ENCODE data around the gene ELOVL6. TPM values are rescaled to one million over a fixed set of nuclear protein-coding genes. Genes with fewer than 3 reads are reported as not detected.
A peak's percentile ranks its signal among the peaks of the same experiment; 100 is the strongest.

ELOVL6 gene
- polyA plus RNA-seq, 2 donors, result 17.3 to 17.7 TPM

DNA sequence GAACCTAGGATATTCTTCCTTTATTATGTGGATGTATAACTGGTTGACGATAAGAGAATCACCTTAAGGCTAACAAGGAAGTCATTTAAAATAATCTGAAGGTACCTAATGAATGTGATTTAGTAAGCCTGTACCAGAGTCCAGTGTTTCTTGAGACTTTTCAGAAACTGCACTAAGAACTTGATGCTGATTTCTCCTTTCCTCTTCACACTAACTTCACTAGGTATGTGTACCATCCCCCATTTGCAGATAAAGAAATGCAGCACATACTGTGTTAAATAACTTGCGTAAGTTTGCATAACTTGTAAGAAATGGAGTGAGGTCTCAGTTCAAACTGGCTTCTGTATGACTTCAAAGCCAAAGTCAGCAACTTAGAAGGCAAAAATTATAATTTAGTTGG is 63.3 kb downstream of the ELOVL6 start:
- H3K4me1 ChIP-seq (ENCODE audit: control insufficient read depth in 2 of 2, insufficient read depth in 2 of 2, low read length in 1 of 2), result no peaks in the 10 kb centered on the region
- 84 to 94% methylated on average over 2 of the region's 2 CpGs for WGBS, 2 donors
- no peaks in the 10 kb centered on the region for H3K27me3 ChIP-seq (ENCODE audit: control insufficient read depth in 1 of 2, insufficient read depth in 2 of 2, low read length in 2 of 2)

DNA sequence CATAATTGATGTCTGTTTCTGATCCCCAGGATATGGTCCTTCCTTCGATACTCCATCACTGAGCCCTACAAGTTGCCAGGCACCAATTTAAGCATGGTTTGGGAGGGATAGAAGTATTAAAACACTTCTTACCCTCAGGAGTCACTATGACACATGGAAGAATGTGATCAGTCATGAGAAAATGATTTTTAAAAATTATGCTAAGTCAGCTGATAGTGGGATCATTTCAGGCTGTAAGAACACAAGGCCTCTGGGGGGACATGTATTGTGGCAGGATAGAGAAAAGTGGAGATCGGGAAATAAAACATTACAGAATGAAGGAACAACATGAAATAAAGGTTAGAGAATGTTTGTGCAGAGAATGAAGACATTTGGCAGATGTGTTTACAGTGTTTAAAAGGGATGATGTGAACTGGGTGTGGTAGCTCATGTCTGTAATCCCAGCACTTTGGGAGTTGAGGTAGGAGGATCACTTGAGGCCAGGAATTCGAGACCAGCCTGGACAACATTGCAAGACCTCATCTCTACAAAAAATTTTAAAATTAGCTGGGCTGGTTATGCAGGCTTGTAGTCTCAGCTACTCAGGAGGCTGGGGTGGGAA is 64.0 kb downstream of the ELOVL6 start:
- Histone ChIP-seq H3K27ac (ENCODE audit: low read depth in 2 of 2, low read length in 1 of 2) (no peak overlapping the region), H3K9me3 (ENCODE audit: control insufficient read depth in 2 of 2, insufficient read depth in 1 of 2, low read depth in 1 of 2, low read length in 1 of 2) (no peaks in the 10 kb centered on the region), H3K36me3 (ENCODE audit: control insufficient read depth in 2 of 2, insufficient read depth in 2 of 2, low read length in 1 of 2) (no peaks in the 10 kb centered on the region), H3K4me3 (ENCODE audit: low read depth in 1 of 2, low read length in 2 of 2) (no peak overlapping the region), H3K4me1 (ENCODE audit: control insufficient read depth in 2 of 2, insufficient read depth in 2 of 2, low read length in 1 of 2) (no peaks in the 10 kb centered on the region), H3K27me3 (ENCODE audit: control insufficient read depth in 1 of 2, insufficient read depth in 2 of 2, low read length in 2 of 2) (no peaks in the 10 kb centered on the region)
- WGBS, 2 donors, result 89 to 90% methylated on average over 3 of the region's 3 CpGs

More for the DNA sequence above, 63.3 kb downstream of the ELOVL6 start:
- Histone ChIP-seq H3K9me3 (ENCODE audit: control insufficient read depth in 2 of 2, insufficient read depth in 1 of 2, low read depth in 1 of 2, low read length in 1 of 2) (no peaks in the 10 kb centered on the region), H3K27ac (ENCODE audit: low read depth in 2 of 2, low read length in 1 of 2) (no peak overlapping the region), H3K4me3 (ENCODE audit: low read depth in 1 of 2, low read length in 2 of 2) (no peak overlapping the region), H3K36me3 (ENCODE audit: control insufficient read depth in 2 of 2, insufficient read depth in 2 of 2, low read length in 1 of 2) (no peaks in the 10 kb centered on the region)

DNA sequence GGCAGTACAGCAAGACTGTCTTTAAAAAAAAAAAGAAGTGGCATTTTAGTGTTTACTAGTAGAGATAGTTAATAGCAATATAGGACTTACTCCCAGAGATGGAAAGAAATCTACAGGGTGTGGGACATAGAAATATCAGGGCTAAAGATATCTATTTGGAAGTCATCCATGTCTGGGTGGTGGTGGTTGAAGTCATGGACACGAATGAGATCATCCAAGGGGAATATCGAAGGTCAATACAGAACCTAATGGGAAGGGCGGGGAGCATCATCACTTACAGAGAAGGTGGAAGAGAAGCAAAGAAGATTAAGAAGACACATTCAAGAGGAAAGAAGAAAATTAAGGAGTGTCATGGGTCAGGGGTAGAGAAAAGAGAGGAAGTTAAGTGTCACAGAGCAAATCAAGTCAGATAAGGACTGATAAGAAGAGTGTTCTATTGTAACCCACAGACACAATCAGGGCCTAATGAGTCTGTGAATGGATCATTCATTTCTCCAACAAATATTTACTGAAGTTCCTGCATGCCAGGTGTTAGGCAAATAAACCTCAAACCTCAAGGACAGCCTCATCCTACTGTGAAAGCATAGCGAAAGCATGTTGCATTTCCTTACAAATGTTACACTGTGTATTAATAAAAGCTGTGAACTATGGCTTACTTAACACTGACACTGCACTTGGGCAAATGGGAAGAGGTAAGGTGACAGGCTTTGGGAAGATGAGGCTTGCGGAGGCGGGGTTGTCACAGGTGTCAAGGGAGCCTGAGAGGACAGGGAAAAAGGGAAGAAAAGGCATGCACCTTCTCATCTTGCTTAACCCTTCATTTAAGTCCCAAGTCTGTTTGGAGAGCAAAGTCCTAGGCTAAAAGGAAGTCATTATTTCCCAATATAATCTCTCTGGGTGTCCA is 65.3 kb downstream of the ELOVL6 start:
- H3K36me3 ChIP-seq (ENCODE audit: control insufficient read depth in 2 of 2, insufficient read depth in 2 of 2, low read length in 1 of 2), result no peaks in the 10 kb centered on the region
- H3K27ac ChIP-seq (ENCODE audit: low read depth in 2 of 2, low read length in 1 of 2), result no peak overlapping the region
- no peak overlapping the region for H3K4me3 ChIP-seq (ENCODE audit: low read depth in 1 of 2, low read length in 2 of 2)
- H3K9me3 ChIP-seq (ENCODE audit: control insufficient read depth in 2 of 2, insufficient read depth in 1 of 2, low read depth in 1 of 2, low read length in 1 of 2), result no peaks in the 10 kb centered on the region
- H3K27me3 ChIP-seq (ENCODE audit: control insufficient read depth in 1 of 2, insufficient read depth in 2 of 2, low read length in 2 of 2), result no peaks in the 10 kb centered on the region
- H3K4me1 ChIP-seq (ENCODE audit: control insufficient read depth in 2 of 2, insufficient read depth in 2 of 2, low read length in 1 of 2), result no peaks in the 10 kb centered on the region
- 82 to 91% methylated on average over 6 of the region's 6 CpGs for WGBS, 2 donors

DNA sequence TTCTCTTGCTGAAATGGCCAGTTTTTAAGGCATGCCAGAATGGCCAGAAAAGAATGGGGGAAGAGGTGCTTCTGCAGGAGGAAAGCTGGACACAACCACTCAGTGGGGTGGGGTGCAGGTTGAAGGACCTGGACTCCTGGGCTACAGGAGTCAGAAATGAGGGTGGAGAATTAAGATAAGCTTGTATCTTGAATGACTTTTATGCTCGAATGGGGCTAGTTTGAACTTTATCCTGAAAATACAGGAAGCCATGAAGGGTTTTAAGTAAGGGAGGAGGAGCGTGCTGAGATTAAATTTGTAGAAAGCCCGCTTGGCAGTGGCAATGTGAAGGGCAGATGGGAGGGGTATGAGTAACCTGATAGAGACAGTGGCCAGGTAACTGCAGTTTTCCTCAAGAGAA is 66.5 kb downstream of the ELOVL6 start:
- Histone ChIP-seq H3K4me1 (ENCODE audit: control insufficient read depth in 2 of 2, insufficient read depth in 2 of 2, low read length in 1 of 2) (no peaks in the 10 kb centered on the region), H3K9me3 (ENCODE audit: control insufficient read depth in 2 of 2, insufficient read depth in 1 of 2, low read depth in 1 of 2, low read length in 1 of 2) (no peaks in the 10 kb centered on the region), H3K36me3 (ENCODE audit: control insufficient read depth in 2 of 2, insufficient read depth in 2 of 2, low read length in 1 of 2) (no peaks in the 10 kb centered on the region), H3K27me3 (ENCODE audit: control insufficient read depth in 1 of 2, insufficient read depth in 2 of 2, low read length in 2 of 2) (no peaks in the 10 kb centered on the region), H3K4me3 (ENCODE audit: low read depth in 1 of 2, low read length in 2 of 2) (no peak overlapping the region), H3K27ac (ENCODE audit: low read depth in 2 of 2, low read length in 1 of 2) (no peak overlapping the region)
- 76 to 88% methylated on average over 3 of the region's 3 CpGs for WGBS, 2 donors

DNA sequence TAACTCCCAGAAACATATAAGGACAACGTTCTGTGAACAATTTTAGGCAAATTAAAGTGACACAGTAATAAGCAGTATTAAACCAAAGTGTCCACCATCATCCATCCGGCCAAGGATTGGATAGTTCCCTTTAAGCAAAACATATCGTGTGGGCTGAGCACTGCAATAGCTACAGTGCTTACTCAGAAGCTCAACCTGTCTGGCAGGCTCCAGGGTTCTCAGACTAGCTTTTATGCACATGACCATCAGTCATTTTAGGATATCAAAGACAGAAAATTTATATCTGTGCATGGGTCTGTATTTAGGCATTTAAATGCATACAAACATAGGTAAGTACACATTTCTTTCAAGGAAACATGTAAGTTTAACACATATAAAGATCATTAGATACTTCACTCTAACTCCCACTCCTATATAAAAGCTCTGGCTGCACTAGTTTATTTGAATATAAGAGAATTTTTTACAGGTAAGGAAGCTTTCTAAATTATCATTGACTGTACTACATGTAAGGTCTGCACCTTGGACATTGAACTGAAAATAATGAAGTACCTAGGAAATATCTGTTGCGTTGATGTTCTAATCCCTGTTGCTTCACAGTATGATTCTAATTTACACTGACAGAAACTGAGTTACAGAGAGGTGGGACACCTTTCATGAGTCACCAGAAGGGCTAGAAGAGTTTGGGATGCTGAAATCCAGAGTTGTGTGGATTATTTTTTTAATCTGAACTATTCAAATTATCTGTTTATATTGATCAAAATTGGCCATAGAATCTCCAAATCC is 67.6 kb downstream of the ELOVL6 start:
- Histone ChIP-seq H3K4me3 (ENCODE audit: low read depth in 1 of 2, low read length in 2 of 2) (no peak overlapping the region), H3K9me3 (ENCODE audit: control insufficient read depth in 2 of 2, insufficient read depth in 1 of 2, low read depth in 1 of 2, low read length in 1 of 2) (no peaks in the 10 kb centered on the region), H3K27me3 (ENCODE audit: control insufficient read depth in 1 of 2, insufficient read depth in 2 of 2, low read length in 2 of 2) (no peaks in the 10 kb centered on the region), H3K36me3 (ENCODE audit: control insufficient read depth in 2 of 2, insufficient read depth in 2 of 2, low read length in 1 of 2) (no peaks in the 10 kb centered on the region), H3K27ac (ENCODE audit: low read depth in 2 of 2, low read length in 1 of 2) (no peak overlapping the region), H3K4me1 (ENCODE audit: control insufficient read depth in 2 of 2, insufficient read depth in 2 of 2, low read length in 1 of 2) (no peaks in the 10 kb centered on the region)
- WGBS, 2 donors, result 63 to 72% methylated on average over 4 of the region's 4 CpGs

DNA sequence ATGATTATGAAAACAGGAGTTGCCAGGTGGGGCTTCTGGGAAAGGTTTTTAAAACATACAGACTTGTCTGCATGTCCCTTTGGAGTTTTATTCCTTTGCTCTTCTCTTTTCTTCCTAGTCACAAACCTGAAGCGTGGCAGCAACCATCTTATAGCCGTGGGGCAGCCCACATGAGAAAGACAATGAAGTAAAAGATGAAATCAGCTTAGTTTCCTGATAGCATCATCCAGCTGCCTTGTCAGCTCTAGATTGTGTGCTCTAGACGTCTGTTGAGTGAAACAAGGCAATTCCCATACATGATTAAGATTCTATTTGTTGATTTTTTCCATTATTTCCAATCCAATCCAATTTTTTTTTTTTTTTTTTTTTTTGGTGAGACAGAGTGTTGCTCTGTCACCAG is 68.9 kb downstream of the ELOVL6 start:
- H3K4me3 ChIP-seq (ENCODE audit: low read depth in 1 of 2, low read length in 2 of 2), result no peak overlapping the region
- WGBS, 2 donors, result 82 to 83% methylated on average over 3 of the region's 3 CpGs
- H3K27me3 ChIP-seq (ENCODE audit: control insufficient read depth in 1 of 2, insufficient read depth in 2 of 2, low read length in 2 of 2), result no peaks in the 10 kb centered on the region
- H3K27ac ChIP-seq (ENCODE audit: low read depth in 2 of 2, low read length in 1 of 2), result no peak overlapping the region
- H3K4me1 ChIP-seq (ENCODE audit: control insufficient read depth in 2 of 2, insufficient read depth in 2 of 2, low read length in 1 of 2), result no peaks in the 10 kb centered on the region
- no peaks in the 10 kb centered on the region for H3K9me3 ChIP-seq (ENCODE audit: control insufficient read depth in 2 of 2, insufficient read depth in 1 of 2, low read depth in 1 of 2, low read length in 1 of 2)
- H3K36me3 ChIP-seq (ENCODE audit: control insufficient read depth in 2 of 2, insufficient read depth in 2 of 2, low read length in 1 of 2), result no peaks in the 10 kb centered on the region

DNA sequence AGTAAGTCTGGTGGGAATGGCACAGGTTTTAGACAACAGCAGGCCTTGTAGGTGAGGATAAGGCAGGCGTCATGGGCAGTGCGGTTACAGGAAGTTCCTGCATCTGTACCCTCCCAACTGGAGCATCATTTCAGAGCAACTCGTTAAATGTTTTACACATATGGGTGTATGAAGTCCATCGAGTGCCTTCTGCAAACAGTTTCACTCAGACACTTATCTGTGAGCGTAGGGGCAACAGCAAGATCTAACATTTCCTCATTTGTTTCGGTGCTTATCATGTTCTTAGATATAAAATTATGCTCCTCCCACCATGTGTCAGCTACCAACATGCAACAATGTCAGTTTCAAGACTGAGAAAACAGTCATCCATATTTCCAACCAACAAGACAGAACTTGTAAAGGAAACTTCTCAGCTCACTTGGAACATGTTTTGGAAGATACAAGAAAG is 69.9 kb downstream of the ELOVL6 start:
- H3K9me3 ChIP-seq (ENCODE audit: control insufficient read depth in 2 of 2, insufficient read depth in 1 of 2, low read depth in 1 of 2, low read length in 1 of 2), result no peaks in the 10 kb centered on the region
- 83 to 90% methylated on average over 6 of the region's 6 CpGs for WGBS, 2 donors
- H3K27me3 ChIP-seq (ENCODE audit: control insufficient read depth in 1 of 2, insufficient read depth in 2 of 2, low read length in 2 of 2), result no peaks in the 10 kb centered on the region
- H3K4me3 ChIP-seq (ENCODE audit: low read depth in 1 of 2, low read length in 2 of 2), result no peak overlapping the region
- H3K4me1 ChIP-seq (ENCODE audit: control insufficient read depth in 2 of 2, insufficient read depth in 2 of 2, low read length in 1 of 2), result no peaks in the 10 kb centered on the region
- H3K27ac ChIP-seq (ENCODE audit: low read depth in 2 of 2, low read length in 1 of 2), result peak overlapping the region in 1 of 2 donors; percentile 41
- H3K36me3 ChIP-seq (ENCODE audit: control insufficient read depth in 2 of 2, insufficient read depth in 2 of 2, low read length in 1 of 2), result no peaks in the 10 kb centered on the region

DNA sequence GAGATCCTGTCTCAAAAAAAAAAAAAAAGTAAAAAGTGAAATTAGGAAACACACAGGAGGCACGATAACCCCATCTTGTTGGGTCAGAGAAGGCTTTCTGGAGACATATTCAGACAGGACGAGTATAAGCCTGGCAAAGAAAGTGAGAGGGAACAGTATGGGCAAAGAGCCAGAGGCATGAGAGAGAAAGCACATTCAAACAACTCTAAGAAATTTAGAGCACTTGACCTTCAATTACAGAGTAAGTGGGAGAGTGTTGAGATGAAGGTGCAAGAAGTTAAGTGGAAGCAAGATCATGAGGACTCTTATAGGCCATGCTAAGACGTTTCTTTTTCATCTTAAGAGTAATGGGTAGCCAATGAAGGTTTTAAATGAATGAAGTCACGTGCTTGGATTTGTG is 70.4 kb downstream of the ELOVL6 start:
- H3K4me1 ChIP-seq (ENCODE audit: control insufficient read depth in 2 of 2, insufficient read depth in 2 of 2, low read length in 1 of 2), result no peaks in the 10 kb centered on the region
- H3K36me3 ChIP-seq (ENCODE audit: control insufficient read depth in 2 of 2, insufficient read depth in 2 of 2, low read length in 1 of 2), result no peaks in the 10 kb centered on the region
- H3K27ac ChIP-seq (ENCODE audit: low read depth in 2 of 2, low read length in 1 of 2), result no peak overlapping the region
- no peaks in the 10 kb centered on the region for H3K27me3 ChIP-seq (ENCODE audit: control insufficient read depth in 1 of 2, insufficient read depth in 2 of 2, low read length in 2 of 2)
- WGBS, 2 donors, result 72 to 73% methylated on average over 4 of the region's 4 CpGs
- no peaks in the 10 kb centered on the region for H3K9me3 ChIP-seq (ENCODE audit: control insufficient read depth in 2 of 2, insufficient read depth in 1 of 2, low read depth in 1 of 2, low read length in 1 of 2)
- H3K4me3 ChIP-seq (ENCODE audit: low read depth in 1 of 2, low read length in 2 of 2), result no peak overlapping the region

DNA sequence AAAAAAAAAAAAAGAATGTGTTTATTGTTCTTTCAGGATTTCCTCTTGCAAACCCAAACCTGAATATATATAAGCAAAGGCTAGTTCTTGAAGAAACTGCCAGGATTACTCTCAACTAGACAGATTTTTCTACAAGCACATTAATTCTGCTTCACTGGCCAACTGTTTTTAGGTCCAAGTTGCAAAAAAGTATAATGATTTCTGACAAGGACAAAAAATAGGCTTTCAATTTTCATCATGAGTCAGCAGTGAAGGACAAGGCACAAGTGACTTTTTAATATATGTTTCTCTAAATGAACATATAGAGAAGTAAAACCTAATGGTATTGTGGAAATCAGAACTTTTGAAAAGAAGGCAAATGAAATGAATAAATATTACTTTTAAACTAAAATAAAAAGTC is 73.7 kb downstream of the ELOVL6 start:
- no peak overlapping the region for H3K4me3 ChIP-seq (ENCODE audit: low read depth in 1 of 2, low read length in 2 of 2)
- H3K9me3 ChIP-seq (ENCODE audit: control insufficient read depth in 2 of 2, insufficient read depth in 1 of 2, low read depth in 1 of 2, low read length in 1 of 2), result no peaks in the 10 kb centered on the region
- no peak overlapping the region for H3K27ac ChIP-seq (ENCODE audit: low read depth in 2 of 2, low read length in 1 of 2)
- no peaks in the 10 kb centered on the region for H3K36me3 ChIP-seq (ENCODE audit: control insufficient read depth in 2 of 2, insufficient read depth in 2 of 2, low read length in 1 of 2)
- no peaks in the 10 kb centered on the region for H3K27me3 ChIP-seq (ENCODE audit: control insufficient read depth in 1 of 2, insufficient read depth in 2 of 2, low read length in 2 of 2)
- H3K4me1 ChIP-seq (ENCODE audit: control insufficient read depth in 2 of 2, insufficient read depth in 2 of 2, low read length in 1 of 2), result no peaks in the 10 kb centered on the region

Measured in esophagus (tissue), 2 donors.